ENCODE results near the gene PDF. TPM values are rescaled to one million over a fixed set of nuclear protein-coding genes. Genes with fewer than 3 reads are reported as not detected.

Gene PDF, protein sequence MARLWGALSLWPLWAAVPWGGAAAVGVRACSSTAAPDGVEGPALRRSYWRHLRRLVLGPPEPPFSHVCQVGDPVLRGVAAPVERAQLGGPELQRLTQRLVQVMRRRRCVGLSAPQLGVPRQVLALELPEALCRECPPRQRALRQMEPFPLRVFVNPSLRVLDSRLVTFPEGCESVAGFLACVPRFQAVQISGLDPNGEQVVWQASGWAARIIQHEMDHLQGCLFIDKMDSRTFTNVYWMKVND
- 14.6 TPM for total RNA-seq

DNA sequence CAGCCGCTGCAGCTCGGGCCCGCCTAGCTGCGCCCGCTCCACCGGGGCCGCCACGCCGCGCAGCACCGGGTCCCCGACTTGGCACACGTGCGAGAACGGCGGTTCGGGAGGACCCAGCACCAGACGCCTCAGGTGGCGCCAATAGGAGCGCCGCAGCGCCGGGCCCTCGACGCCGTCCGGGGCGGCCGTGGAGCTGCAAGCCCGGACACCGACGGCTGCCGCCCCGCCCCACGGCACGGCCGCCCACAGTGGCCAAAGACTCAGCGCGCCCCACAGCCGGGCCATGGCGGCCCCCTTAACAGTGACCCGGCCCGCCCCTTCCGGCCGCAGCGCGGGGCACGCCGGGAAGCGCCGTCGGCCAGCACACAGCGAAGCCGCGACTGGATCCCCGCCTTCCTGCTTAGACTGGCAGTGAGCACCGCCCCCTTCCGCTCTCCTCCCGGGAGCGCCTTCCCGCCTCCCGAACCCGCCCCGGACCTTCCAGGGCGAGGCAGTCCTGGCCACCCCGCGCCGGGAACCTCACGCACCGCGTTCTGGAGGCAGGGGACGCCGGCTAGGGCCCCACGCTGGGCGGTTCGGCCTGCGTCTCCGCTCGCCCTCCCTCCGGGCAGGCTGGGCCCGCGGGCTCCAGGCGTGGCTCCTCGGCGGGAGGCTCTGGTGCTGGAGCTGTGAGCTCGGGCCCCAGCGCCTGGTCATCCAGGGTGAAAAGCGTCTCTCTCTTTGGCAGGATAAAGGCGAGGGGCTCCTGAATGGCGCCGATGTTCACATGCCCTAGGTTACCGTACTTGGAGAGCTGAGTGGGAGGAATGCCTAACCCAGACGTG lies at the start of gene PDF:
Gene PDF (minus strand): TSS at position 303 of the 824 bp plus-strand sequence. CDS start 18 bp downstream, at position 285.

DNA sequence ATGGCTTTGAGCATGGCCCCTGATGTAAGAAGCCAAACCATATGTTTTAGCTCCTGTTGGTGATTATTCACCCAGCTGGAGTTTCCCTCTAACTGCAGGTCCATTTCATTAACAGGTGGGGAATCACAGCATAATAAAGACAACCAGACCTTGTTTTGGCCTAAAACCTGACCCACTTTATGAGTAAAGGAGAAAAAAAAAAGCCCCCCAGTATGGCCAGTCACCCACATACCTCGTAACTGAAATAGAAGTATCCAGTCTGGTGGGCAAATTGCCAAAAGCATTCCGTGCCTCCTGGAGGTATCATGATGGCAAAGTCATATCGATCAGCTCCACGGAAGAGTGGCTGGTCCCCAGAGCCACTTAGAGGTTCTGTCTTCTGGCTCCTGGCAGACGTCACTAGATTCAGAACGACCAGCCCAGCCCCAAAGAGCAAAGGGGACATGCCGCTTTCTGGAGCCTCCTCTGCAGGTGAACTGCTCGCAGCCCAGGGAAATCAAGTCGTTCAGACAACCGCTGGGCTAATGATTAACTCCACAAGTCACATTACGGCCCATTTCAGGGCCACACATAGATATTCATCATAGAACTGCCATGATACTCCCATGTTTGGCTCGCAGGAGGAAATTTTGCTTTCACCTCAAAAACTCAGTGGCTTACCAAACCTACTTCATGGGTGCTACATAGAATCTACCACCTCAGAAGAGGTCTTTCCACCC lies 21.1 kb upstream of the PDF start, which contains the start of gene TMED6:
Gene TMED6 (minus strand): TSS at position 478 of the 719 bp plus-strand sequence. CDS start 33 bp downstream, at position 445.

DNA sequence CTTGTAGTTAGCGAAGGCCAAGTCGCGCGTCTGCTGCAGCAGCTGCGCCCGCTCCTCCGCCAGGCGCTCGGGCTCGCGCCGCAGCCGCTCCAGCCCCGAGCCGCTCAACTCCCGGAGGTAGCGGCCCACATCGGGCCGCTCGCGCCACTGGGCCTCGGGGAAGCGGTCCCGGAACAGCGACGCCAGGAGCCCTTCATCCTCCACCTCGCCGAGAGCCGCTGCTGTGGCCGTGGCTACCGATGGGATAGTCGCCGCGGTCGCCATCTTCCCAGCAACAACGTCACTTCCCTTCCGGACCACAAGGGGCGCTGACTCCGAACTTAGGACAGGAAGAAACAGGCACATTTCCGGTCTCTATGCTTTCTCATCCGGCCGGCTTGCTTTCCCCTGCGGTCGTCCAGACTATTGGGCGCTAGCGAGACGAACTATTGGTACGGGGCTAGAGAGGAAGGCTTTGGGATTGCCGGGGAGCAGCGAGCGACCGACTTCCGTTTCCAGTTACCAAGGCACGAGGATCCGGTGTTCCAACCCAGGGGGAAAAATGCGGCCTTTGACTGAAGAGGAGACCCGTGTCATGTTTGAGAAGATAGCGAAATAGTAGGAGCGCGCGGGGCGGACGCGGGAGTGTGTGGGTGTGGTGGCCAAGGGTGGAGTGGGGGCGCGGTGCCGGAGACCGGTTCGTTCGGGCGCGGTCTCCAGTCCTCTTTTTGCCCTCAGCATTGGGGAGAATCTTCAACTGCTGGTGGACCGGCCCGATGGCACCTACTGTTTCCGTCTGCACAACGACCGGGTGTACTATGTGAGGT lies 9.1 kb upstream of the PDF start, which contains the start of the genes COG8 and NIP7:
Gene COG8 (minus strand): TSS at position 276 of the 806 bp plus-strand sequence. CDS start 12 bp downstream, at position 264.
Gene NIP7 (plus strand): TSS at position 484 of the 806 bp plus-strand sequence. CDS start 58 bp downstream, at position 542.

DNA sequence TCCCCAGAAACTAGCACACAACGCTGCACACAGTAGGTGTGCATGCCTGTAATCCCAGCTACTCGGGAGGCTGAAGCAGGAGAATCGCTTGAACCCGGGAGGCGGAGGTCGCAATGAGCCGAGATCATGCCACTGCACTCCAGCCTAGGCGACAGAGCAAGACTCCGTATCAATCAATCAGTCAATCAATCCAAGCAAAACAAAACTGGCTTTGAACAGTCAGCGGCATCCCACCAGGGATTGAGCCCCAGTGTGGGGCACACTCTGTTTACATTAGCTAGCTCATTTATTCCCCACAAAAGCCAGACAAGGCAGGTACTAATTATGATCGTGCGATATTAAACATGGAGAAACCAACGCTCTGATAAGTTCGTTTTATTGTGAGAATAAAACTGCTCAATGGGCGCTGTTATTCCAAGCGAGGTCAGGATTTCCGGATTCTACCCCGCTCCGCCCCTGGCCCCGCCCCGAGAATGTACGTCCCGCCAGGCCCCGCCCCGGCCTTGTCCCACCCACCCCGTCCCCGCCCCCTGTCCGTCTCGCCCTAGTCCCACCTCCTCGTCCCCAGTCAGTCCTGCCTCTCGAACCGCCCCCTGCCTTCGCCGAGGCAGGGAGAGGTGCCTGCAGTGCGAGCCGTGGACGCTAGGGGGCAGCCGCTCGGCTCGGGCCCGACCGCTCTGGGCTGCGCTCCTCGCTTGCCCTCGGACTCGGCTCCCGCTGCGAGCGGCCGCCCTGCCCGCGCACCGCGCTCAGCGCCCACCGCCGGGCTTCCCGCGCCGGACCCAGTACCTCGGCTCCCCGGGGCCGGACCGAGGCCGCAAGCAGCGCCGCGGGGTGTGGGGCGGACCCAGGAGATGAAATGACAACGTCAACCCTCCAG lies 19.5 kb downstream of the PDF start, which contains the start of gene VPS4A:
Gene VPS4A (plus strand): TSS at position 698 of the 880 bp plus-strand sequence. CDS start 162 bp downstream, at position 860.

Other genes starting within 250 kb of the PDF start
- 4.3 TPM for gene HAS3, start 224.9 kb downstream of the PDF start, total RNA-seq
- gene CHTF8, start 198.0 kb downstream of the PDF start, total RNA-seq = 118 TPM
- 24.9 TPM for gene UTP4, start 197.9 kb downstream of the PDF start, total RNA-seq
- gene SNTB2, start 143.4 kb downstream of the PDF start, total RNA-seq = 33.2 TPM
- gene VPS4A, start 19.2 kb downstream of the PDF start, total RNA-seq = 34.4 TPM
- 52.7 TPM for gene COG8, start 9.0 kb upstream of the PDF start, total RNA-seq
- 15.8 TPM for gene NIP7, start 9.2 kb upstream of the PDF start, total RNA-seq
- 1.9 TPM for gene TMED6, start 21.2 kb upstream of the PDF start, total RNA-seq
- 30.4 TPM for gene TERF2, start 55.4 kb upstream of the PDF start, total RNA-seq
- 128 TPM for gene CYB5B, start 94.0 kb upstream of the PDF start, total RNA-seq
- 85.5 TPM for gene NFAT5, start 235.4 kb upstream of the PDF start, total RNA-seq

All from metanephros (tissue), 1 donor.